MM.1S (cell line): ENCODE results near the gene NEGR1.

Experiments used
- DNase-seq: peaks from one replicate; pipeline ENCODE4 v3.0.0-alpha.2; 2015
- H2AFZ ChIP-seq: fragments of 300-600 bp; sonication (generic); 2 replicates; pipeline ENCODE4 v1.6.0; 2016; ENCODE audit warnings: antibody characterized with exemption, low read length
- H3F3A ChIP-seq: fragments of 300-600 bp; sonication (generic); 2 replicates; pipeline ENCODE4 v1.6.1; 2016; ENCODE audit warnings: mild to moderate bottlenecking, antibody characterized with exemption, low read length, moderate library complexity, mixed read lengths; ENCODE audit not compliant: insufficient read depth
- H3K27ac ChIP-seq: fragments of 300-600 bp; sonication (generic); 2 replicates; pipeline ENCODE4 v1.5.1; 2016; ENCODE audit warnings: mild to moderate bottlenecking, low read length
- H3K27me3 ChIP-seq: fragments of 300-600 bp; sonication (generic); replicated peaks from 2 replicates; pipeline ENCODE4 v1.6.0; 2016; ENCODE audit warnings: low read length; ENCODE audit not compliant: insufficient read depth
- H3K36me3 ChIP-seq: fragments of 300-600 bp; sonication (generic); replicated peaks from 2 replicates; pipeline ENCODE4 v1.6.1; 2016; ENCODE audit warnings: mild to moderate bottlenecking, low read length, mixed read lengths; ENCODE audit not compliant: insufficient read depth
- H3K4me1 ChIP-seq: fragments of 300-600 bp; sonication (generic); 2 replicates; pipeline ENCODE4 v1.6.1; 2016; ENCODE audit warnings: low read length, mixed read lengths
- H3K4me2 ChIP-seq: fragments of 300-600 bp; sonication (generic); 2 replicates; pipeline ENCODE4 v1.6.0; 2016; ENCODE audit warnings: low read depth, low read length
- H3K4me3 ChIP-seq: fragments of 300-600 bp; sonication (generic); 2 replicates; pipeline ENCODE4 v1.5.1; 2016; ENCODE audit warnings: low read length, mixed read lengths
- H3K79me2 ChIP-seq: fragments of 300-600 bp; sonication (generic); 2 replicates; pipeline ENCODE4 v1.6.1; 2016; ENCODE audit warnings: mixed run types, low read length, mixed read lengths
- H3K9ac ChIP-seq: fragments of 300-600 bp; sonication (generic); 2 replicates; pipeline ENCODE4 v1.6.1; 2016; ENCODE audit warnings: low read length, mixed read lengths
- H3K9me2 ChIP-seq: fragments of 300-600 bp; sonication (generic); replicated peaks from 2 replicates; pipeline ENCODE4 v1.6.1; 2016; ENCODE audit warnings: mild to moderate bottlenecking, low read length, mixed read lengths; ENCODE audit not compliant: insufficient read depth
- H3K9me3 ChIP-seq: fragments of 300-600 bp; sonication (generic); replicated peaks from 2 replicates; pipeline ENCODE4 v1.6.1; 2016; ENCODE audit warnings: mild to moderate bottlenecking, low read length, mixed read lengths; ENCODE audit not compliant: insufficient read depth
- H4K20me1 ChIP-seq: fragments of 300-600 bp; sonication (generic); 2 replicates; pipeline ENCODE4 v1.6.1; 2016; ENCODE audit warnings: mild to moderate bottlenecking, low read length, moderate library complexity, mixed read lengths; ENCODE audit not compliant: insufficient read depth
- CTCF ChIP-seq: fragments of 300-600 bp; sonication (generic); IDR thresholded peaks from 2 replicates; pipeline ENCODE4 v1.5.1; 2016; ENCODE audit warnings: antibody characterized with exemption, low read length, mixed read lengths
- EZH2 ChIP-seq: fragments of 300-600 bp; sonication (generic); optimal IDR thresholded peaks from 2 replicates; pipeline ENCODE3; 2017; ENCODE audit warnings: low read depth, mild to moderate bottlenecking, antibody characterized with exemption, low read length, mixed read lengths
- EZH2phosphoT487 ChIP-seq: fragments of 300-600 bp; sonication (generic); IDR thresholded peaks from 2 replicates; pipeline ENCODE4 v1.6.1; 2018; ENCODE audit warnings: antibody characterized with exemption, low read length

NEGR1 gene

GRCh38 chr1:72105201-72105600, 177.1 kb downstream of the NEGR1 start:
- Histone ChIP-seq H3K9me2 (no peaks in the 10 kb centered on the region), H3F3A (no peaks in the 10 kb centered on the region), H3K9me3 (no peaks in the 10 kb centered on the region), H3K4me3 (no peak overlapping the region), H3K36me3 (no peaks in the 10 kb centered on the region), H2AFZ (no peak overlapping the region), H4K20me1 (no peaks in the 10 kb centered on the region), H3K27ac (no peak overlapping the region), H3K79me2 (no peaks in the 10 kb centered on the region), H3K27me3 (no peaks in the 10 kb centered on the region), H3K4me1 (no peaks in the 10 kb centered on the region), H3K9ac (no peak overlapping the region), H3K4me2 (no peak overlapping the region)
- no peak for DNase-seq
- no peak for TF ChIP-seq CTCF
- TF ChIP-seq EZH2phosphoT487 = no peak
- no peak for TF ChIP-seq EZH2

DNA sequence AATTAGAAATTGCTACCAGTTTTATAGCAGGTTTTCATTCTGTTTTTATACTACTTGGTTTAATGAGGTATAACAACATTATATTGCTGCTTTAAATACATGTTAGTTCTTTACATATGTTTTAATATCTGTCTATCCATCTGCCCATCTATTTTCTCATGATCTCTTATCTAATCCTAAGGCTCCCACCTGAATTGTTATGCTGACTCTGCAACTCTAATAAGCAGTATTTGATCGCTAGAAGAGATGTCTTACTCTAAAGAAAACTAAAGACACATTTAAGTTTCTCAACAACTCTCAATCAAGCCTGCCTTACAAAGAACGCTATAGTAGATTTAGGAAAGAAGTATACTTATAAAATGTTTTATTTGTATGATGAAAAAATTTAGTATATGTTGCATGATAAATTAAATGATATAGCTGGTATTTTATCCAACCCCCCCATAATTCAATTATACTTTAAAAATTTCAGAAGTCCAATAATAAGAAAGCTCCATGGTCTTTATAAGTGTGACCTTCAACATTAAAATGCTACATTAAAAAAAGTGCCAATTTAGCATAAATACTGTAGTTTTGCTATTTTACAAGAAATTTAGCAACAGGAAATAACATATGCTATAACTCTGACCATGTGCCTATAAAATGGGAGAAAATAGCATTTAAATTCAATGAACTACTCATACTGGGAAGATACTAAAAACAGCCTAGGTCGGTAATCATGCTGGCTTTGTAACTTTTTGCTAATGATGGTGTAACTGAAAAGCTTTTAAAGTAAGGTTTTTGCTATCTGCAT, 180.3 kb downstream of the NEGR1 start:
- no peaks in the 10 kb centered on the region for H3K4me1 ChIP-seq
- H3K4me2 ChIP-seq = no peak overlapping the region
- H3K27me3 ChIP-seq = no peaks in the 10 kb centered on the region
- H4K20me1 ChIP-seq = no peaks in the 10 kb centered on the region
- no peaks in the 10 kb centered on the region for H3K36me3 ChIP-seq
- H3F3A ChIP-seq = no peaks in the 10 kb centered on the region
- H3K9me2 ChIP-seq = no peaks in the 10 kb centered on the region
- H3K4me3 ChIP-seq = no peak overlapping the region
- H3K9me3 ChIP-seq = no peaks in the 10 kb centered on the region
- no peak overlapping the region for H3K27ac ChIP-seq
- no peak for TF ChIP-seq CTCF
- no peak for TF ChIP-seq EZH2phosphoT487
- TF ChIP-seq EZH2 = no peak
- no peak overlapping the region for H3K9ac ChIP-seq
- no peak for DNase-seq
- H3K79me2 ChIP-seq = no peaks in the 10 kb centered on the region
- H2AFZ ChIP-seq = no peak overlapping the region

DNA sequence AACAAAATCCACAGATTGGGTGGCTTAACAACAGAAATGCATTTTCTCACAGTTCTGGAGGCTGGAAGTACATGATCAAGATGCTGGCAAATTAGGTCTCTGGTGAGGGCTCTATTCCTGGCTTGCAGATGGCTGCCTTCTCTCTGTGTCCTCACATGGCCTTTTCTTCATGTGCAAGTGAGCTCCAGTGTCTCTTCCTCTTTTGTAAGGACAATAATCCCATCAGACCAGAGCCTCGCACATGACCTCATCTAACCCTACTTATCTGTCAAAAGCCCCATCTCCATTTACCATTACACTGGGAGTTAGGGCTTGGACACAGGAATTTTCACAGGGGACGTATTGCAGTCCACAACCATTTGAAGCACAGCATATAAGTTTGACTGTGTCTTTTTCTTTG, 181.6 kb downstream of the NEGR1 start:
- Histone ChIP-seq H3K9me3 (no peaks in the 10 kb centered on the region), H3K9ac (no peak overlapping the region), H3K79me2 (no peaks in the 10 kb centered on the region), H3K27me3 (no peaks in the 10 kb centered on the region), H3K9me2 (no peaks in the 10 kb centered on the region), H2AFZ (no peak overlapping the region), H3K4me3 (no peak overlapping the region), H3K36me3 (no peaks in the 10 kb centered on the region), H3K4me2 (no peak overlapping the region), H3K27ac (no peak overlapping the region), H4K20me1 (no peaks in the 10 kb centered on the region), H3K4me1 (no peaks in the 10 kb centered on the region), H3F3A (no peaks in the 10 kb centered on the region)
- DNase-seq = no peak
- no peak for TF ChIP-seq EZH2
- no peak for TF ChIP-seq EZH2phosphoT487
- no peak for TF ChIP-seq CTCF
